Measurements from ENCODE around the gene RASGRF2. TPM values are rescaled to one million over a fixed set of nuclear protein-coding genes. Genes with fewer than 3 reads are reported as not detected.

RASGRF2 gene
- polyA plus RNA-seq, 1 donor from 2014 or later = 0.42 TPM

DNA sequence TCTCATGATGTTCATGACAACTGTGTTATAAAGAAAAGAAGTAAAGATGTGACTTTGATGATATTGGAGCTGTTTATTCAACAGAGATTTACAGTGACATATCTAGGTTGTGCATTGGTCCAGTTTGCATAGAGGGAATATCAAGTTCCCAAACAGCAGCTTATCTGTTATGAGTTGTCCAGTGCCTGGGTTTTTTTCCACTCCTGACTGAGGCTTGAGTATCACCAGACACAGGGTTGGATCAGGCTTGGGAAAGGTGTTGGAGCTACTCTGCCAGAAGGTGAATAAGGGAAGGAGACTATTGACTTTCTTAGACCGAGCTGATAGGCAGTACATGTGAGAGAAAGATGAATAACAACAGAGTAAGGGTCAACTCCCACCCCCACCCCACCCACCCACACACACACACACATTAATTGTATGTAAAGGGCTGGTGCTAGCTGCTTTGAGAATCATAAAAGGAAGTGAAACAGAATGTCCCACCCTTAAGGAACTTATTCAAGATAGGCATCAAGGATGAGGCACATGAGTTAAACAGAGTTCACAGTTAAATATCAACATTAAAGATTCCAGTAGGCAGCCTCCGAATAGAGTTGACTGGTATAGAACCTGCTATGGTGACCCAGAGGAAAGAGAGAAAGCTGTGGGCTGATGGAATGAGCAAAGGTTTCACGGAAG, 33.0 kb upstream of the RASGRF2 start:
- TF ChIP-seq, protein P1, sequence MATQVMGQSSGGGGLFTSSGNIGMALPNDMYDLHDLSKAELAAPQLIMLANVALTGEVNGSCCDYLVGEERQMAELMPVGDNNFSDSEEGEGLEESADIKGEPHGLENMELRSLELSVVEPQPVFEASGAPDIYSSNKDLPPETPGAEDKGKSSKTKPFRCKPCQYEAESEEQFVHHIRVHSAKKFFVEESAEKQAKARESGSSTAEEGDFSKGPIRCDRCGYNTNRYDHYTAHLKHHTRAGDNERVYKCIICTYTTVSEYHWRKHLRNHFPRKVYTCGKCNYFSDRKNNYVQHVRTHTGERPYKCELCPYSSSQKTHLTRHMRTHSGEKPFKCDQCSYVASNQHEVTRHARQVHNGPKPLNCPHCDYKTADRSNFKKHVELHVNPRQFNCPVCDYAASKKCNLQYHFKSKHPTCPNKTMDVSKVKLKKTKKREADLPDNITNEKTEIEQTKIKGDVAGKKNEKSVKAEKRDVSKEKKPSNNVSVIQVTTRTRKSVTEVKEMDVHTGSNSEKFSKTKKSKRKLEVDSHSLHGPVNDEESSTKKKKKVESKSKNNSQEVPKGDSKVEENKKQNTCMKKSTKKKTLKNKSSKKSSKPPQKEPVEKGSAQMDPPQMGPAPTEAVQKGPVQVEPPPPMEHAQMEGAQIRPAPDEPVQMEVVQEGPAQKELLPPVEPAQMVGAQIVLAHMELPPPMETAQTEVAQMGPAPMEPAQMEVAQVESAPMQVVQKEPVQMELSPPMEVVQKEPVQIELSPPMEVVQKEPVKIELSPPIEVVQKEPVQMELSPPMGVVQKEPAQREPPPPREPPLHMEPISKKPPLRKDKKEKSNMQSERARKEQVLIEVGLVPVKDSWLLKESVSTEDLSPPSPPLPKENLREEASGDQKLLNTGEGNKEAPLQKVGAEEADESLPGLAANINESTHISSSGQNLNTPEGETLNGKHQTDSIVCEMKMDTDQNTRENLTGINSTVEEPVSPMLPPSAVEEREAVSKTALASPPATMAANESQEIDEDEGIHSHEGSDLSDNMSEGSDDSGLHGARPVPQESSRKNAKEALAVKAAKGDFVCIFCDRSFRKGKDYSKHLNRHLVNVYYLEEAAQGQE (IDR thresholded peaks at IDR 0.05; ENCODE audit: borderline replicate concordance) = no peak
- TF ChIP-seq EZH2 (IDR thresholded peaks at IDR 0.05; ENCODE audit: borderline replicate concordance, insufficient read depth, low read length, poor library complexity, severe bottlenecking) (no peak), TAF1 (IDR thresholded peaks at IDR 0.05; ENCODE audit: low read depth) (no peak), RAD21 (conservative IDR thresholded peaks at IDR 0.05) (no peak), POLR2AphosphoS5 (IDR thresholded peaks at IDR 0.05) (no peak), SMC3 (conservative IDR thresholded peaks at IDR 0.05; ENCODE audit: poor library complexity) (no peak), MXI1 (conservative IDR thresholded peaks at IDR 0.05; ENCODE audit: poor library complexity, severe bottlenecking) (no peak), EP300 (conservative IDR thresholded peaks at IDR 0.05; ENCODE audit: poor library complexity, severe bottlenecking) (no peak)
- TF ChIP-seq, protein P2, sequence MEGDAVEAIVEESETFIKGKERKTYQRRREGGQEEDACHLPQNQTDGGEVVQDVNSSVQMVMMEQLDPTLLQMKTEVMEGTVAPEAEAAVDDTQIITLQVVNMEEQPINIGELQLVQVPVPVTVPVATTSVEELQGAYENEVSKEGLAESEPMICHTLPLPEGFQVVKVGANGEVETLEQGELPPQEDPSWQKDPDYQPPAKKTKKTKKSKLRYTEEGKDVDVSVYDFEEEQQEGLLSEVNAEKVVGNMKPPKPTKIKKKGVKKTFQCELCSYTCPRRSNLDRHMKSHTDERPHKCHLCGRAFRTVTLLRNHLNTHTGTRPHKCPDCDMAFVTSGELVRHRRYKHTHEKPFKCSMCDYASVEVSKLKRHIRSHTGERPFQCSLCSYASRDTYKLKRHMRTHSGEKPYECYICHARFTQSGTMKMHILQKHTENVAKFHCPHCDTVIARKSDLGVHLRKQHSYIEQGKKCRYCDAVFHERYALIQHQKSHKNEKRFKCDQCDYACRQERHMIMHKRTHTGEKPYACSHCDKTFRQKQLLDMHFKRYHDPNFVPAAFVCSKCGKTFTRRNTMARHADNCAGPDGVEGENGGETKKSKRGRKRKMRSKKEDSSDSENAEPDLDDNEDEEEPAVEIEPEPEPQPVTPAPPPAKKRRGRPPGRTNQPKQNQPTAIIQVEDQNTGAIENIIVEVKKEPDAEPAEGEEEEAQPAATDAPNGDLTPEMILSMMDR (IDR thresholded peaks at IDR 0.05; ENCODE audit: poor library complexity, severe bottlenecking) = no peak
- Histone ChIP-seq H4K20me1 (ENCODE audit: insufficient read depth) (no peaks in the 10 kb centered on the region), H3K4me2 (ENCODE audit: low read length) (no peak overlapping the region), H3K4me3 (ENCODE audit: low read length) (no peak overlapping the region), H2AFZ (ENCODE audit: low read depth, low read length) (no peak overlapping the region), H3K27ac (ENCODE audit: low read length) (no peak overlapping the region), H3K9me3 (ENCODE audit: low read length) (no peaks in the 10 kb centered on the region), H3K27me3 (ENCODE audit: insufficient read depth, low read depth, low read length) (no peaks in the 10 kb centered on the region), H3F3A (ENCODE audit: insufficient read depth, low read length, poor library complexity, severe bottlenecking) (no peaks in the 10 kb centered on the region), H3K9me2 (ENCODE audit: insufficient read depth, low read length) (no peaks in the 10 kb centered on the region), H3K36me3 (ENCODE audit: insufficient read depth, low read length) (no peaks in the 10 kb centered on the region), H3K9ac (ENCODE audit: low read length) (no peak overlapping the region), H3K79me2 (replicated peaks; ENCODE audit: insufficient read depth, low read length) (no peaks in the 10 kb centered on the region)

DNA sequence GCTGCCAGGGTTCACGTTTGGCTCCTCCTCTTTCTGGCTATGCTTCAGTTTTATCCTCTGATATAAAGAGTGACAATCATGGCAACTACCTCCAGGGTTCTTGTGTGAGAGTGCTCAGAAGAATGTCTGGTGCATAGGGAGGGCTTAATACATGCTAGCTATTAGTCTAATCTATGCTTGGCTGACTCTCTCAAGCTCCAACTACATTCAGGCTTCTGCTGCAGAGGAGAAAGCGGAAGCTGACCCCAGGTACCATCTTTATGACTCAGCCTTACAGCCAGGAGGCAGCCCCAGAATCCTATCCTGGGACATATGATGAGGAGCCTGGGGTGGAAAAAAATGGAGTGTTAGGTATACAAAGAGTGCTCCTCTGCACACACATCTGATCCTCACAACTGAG, 32.1 kb upstream of the RASGRF2 start:
- Histone ChIP-seq H3K27ac (ENCODE audit: low read length) (no peak overlapping the region), H3K9me2 (ENCODE audit: insufficient read depth, low read length) (no peaks in the 10 kb centered on the region)
- no peak for TF ChIP-seq MXI1 (conservative IDR thresholded peaks at IDR 0.05; ENCODE audit: poor library complexity, severe bottlenecking)
- TF ChIP-seq, protein P2 (IDR thresholded peaks at IDR 0.05; ENCODE audit: poor library complexity, severe bottlenecking) = no peak
- no peak for TF ChIP-seq EZH2 (IDR thresholded peaks at IDR 0.05; ENCODE audit: borderline replicate concordance, insufficient read depth, low read length, poor library complexity, severe bottlenecking)
- no peak for TF ChIP-seq TAF1 (IDR thresholded peaks at IDR 0.05; ENCODE audit: low read depth)
- TF ChIP-seq RAD21 (conservative IDR thresholded peaks at IDR 0.05) = no peak
- TF ChIP-seq EP300 (conservative IDR thresholded peaks at IDR 0.05; ENCODE audit: poor library complexity, severe bottlenecking) = no peak
- TF ChIP-seq, protein P1 (IDR thresholded peaks at IDR 0.05; ENCODE audit: borderline replicate concordance) = no peak
- TF ChIP-seq SMC3 (conservative IDR thresholded peaks at IDR 0.05; ENCODE audit: poor library complexity) = no peak
- no peak for TF ChIP-seq POLR2AphosphoS5 (IDR thresholded peaks at IDR 0.05)

More for the DNA sequence above, 32.1 kb upstream of the RASGRF2 start:
- H3K79me2 ChIP-seq (replicated peaks; ENCODE audit: insufficient read depth, low read length) = no peaks in the 10 kb centered on the region
- no peak overlapping the region for H3K4me2 ChIP-seq (ENCODE audit: low read length)
- no peaks in the 10 kb centered on the region for H3F3A ChIP-seq (ENCODE audit: insufficient read depth, low read length, poor library complexity, severe bottlenecking)
- H3K36me3 ChIP-seq (ENCODE audit: insufficient read depth, low read length) = no peaks in the 10 kb centered on the region
- no peak overlapping the region for H3K9ac ChIP-seq (ENCODE audit: low read length)
- H3K9me3 ChIP-seq (ENCODE audit: low read length) = no peaks in the 10 kb centered on the region
- no peaks in the 10 kb centered on the region for H3K27me3 ChIP-seq (ENCODE audit: insufficient read depth, low read depth, low read length)
- H4K20me1 ChIP-seq (ENCODE audit: insufficient read depth) = no peaks in the 10 kb centered on the region
- no peak overlapping the region for H2AFZ ChIP-seq (ENCODE audit: low read depth, low read length)
- no peak overlapping the region for H3K4me3 ChIP-seq (ENCODE audit: low read length)
